Bronchial epithelial cell (primary cell): ENCODE data around the gene SMYD3. TPM values are rescaled to one million over a fixed set of nuclear protein-coding genes. Genes with fewer than 3 reads are reported as not detected.

Experiments
- DNase-seq: peaks from one replicate; pipeline ENCODE4 v3.0.0-alpha.2; 2010; ENCODE audit warnings: low read depth
- FAIRE-seq: peaks from 2 replicates; lab custom pipeline; 2011; peaks lifted over from hg19 to GRCh38; lab: Jason Lieb, UNC
- H3K27me3 ChIP-seq: 2 replicates; pipeline ENCODE4 v1.5.1; 2011; ENCODE audit warnings: low read length; ENCODE audit not compliant: control insufficient read depth, insufficient read depth
- H3K36me3 ChIP-seq: 2 replicates; pipeline ENCODE4 v1.5.1; 2011; ENCODE audit warnings: low read length; ENCODE audit not compliant: control insufficient read depth, insufficient read depth
- H3K4me3 ChIP-seq: 2 replicates; pipeline ENCODE4 v1.5.1; 2011; ENCODE audit warnings: mild to moderate bottlenecking, low read depth, low read length, control low read depth
- total RNA-seq: library from RNA; depleted of rRNA; stranded (reverse); fragments of >200 nt; gene quantifications from 2 replicates; pipeline ENCODE4 v1.2.1, GENCODE V29; 2014
- TF ChIP-seq, protein P1 (sequence below): IDR thresholded peaks from 2 replicates; pipeline ENCODE4 v1.5.1; 2011; ENCODE audit warnings: mild to moderate bottlenecking, moderate library complexity, low read length, control low read depth, inconsistent platforms; ENCODE audit not compliant: insufficient read depth, severe bottlenecking

The SMYD3 gene
- total RNA-seq, 1 donor from 2014 or later = 17.4 TPM

DNA sequence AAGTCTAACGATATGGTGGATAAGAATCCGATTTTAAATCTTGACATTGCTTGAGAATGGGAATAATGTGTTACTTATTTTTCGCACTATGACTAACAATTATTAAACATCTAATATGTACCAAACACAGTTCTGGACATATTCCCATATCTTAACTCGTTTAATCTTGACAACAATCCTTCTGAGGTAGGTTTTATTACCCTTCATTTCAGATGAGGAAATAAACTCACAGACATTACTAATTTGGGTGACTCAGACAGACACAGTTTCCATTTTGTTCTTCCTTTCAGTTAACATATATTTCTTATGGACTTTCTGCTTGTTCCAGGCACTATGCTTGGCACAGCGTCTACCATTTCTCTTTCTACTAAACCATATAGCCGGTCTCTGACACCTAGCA is 244.8 kb downstream of the SMYD3 start:
- TF ChIP-seq, protein P1, sequence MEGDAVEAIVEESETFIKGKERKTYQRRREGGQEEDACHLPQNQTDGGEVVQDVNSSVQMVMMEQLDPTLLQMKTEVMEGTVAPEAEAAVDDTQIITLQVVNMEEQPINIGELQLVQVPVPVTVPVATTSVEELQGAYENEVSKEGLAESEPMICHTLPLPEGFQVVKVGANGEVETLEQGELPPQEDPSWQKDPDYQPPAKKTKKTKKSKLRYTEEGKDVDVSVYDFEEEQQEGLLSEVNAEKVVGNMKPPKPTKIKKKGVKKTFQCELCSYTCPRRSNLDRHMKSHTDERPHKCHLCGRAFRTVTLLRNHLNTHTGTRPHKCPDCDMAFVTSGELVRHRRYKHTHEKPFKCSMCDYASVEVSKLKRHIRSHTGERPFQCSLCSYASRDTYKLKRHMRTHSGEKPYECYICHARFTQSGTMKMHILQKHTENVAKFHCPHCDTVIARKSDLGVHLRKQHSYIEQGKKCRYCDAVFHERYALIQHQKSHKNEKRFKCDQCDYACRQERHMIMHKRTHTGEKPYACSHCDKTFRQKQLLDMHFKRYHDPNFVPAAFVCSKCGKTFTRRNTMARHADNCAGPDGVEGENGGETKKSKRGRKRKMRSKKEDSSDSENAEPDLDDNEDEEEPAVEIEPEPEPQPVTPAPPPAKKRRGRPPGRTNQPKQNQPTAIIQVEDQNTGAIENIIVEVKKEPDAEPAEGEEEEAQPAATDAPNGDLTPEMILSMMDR = no peak
- DNase-seq = peak; percentile 59
- Histone ChIP-seq H3K36me3 (no peaks in the 10 kb centered on the region), H3K27me3 (no peaks in the 10 kb centered on the region), H3K4me3 (no peak overlapping the region)
- no peak for FAIRE-seq

DNA sequence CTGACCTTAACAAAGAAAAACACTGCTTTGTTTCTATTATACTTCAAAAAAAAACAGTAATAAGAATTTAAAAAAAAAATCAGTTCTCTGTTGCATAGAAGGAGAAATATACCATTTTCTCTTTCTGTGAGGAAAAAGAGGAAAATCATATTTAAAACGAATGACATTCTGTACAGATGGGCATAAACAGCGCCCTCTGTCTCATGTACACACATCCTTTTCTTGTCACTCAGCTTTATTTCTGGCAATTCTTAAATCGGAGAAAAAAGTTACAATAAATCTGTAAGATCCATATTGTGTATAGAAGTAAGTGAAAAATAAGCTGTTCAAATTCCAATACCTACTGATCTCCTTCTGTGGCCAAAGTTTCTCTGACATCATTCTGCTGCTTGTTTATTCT is 245.4 kb downstream of the SMYD3 start:
- Histone ChIP-seq H3K4me3 (no peak overlapping the region), H3K36me3 (no peaks in the 10 kb centered on the region), H3K27me3 (no peaks in the 10 kb centered on the region)
- DNase-seq = no peak
- no peak for FAIRE-seq
- TF ChIP-seq, protein P1 = no peak

DNA sequence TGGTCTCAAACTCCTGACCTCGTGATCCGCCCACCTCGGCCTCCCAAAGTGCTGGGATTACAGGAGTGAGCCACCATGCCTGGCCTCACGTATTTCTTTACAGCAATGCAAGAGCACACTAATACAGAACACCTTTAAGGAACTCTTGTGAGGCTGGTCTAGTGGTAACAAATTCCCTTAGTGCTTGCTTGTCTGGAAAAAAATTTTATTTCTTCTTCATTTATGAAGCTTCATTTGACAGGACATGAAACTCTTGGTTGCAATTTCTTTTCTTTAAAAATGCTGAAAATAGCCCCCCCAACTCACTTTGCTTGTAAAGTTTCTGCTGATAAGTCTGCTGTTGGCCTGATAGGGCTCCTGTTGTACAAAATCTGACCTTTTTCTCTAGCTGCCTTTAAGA is 248.8 kb downstream of the SMYD3 start:
- Histone ChIP-seq H3K36me3 (no peaks in the 10 kb centered on the region), H3K4me3 (no peak overlapping the region), H3K27me3 (no peaks in the 10 kb centered on the region)
- no peak for DNase-seq
- TF ChIP-seq, protein P1 = no peak
- no peak for FAIRE-seq

DNA sequence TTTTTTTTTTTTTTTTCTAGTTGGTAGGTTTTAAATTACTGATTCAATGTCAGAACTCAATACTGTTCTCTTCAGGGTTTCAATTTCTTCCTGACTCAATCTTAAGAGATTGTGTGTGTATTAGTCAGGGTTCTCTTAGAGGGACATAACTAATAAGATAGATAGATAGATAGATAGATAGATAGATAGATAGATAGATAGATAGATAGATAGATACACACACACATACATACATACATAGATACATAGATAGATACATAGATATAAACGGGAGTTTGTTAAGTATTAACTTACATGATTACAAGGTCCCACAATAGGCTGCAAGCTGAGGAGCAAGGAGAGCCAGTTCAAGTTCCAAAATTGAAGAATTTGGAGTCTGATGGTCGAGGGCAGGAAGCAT is 251.3 kb downstream of the SMYD3 start:
- Histone ChIP-seq H3K27me3 (no peaks in the 10 kb centered on the region), H3K36me3 (no peaks in the 10 kb centered on the region), H3K4me3 (no peak overlapping the region)
- DNase-seq (no peak), FAIRE-seq (no peak)
- TF ChIP-seq, protein P1 = no peak

DNA sequence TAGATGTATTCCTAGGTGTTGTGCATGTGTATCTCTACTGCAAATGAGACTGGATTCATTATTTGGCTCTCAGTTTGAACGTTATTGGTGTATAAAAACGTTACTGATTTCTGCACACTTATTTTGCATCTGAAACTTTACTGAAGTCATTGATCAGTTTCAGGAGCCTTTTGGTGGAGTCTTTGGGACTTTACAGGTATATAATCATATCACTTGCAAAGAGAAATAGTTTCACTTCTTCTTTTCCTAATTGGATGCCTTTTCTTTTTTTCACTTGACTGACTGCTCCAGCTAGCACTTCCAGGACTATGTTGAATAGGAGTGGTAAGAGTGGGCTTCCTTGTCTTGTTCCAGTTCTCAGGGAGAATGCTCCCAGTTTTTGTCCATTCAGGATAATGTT is 252.2 kb downstream of the SMYD3 start:
- Histone ChIP-seq H3K27me3 (no peaks in the 10 kb centered on the region), H3K4me3 (no peak overlapping the region), H3K36me3 (no peaks in the 10 kb centered on the region)
- TF ChIP-seq, protein P1 = no peak
- no peak for DNase-seq
- no peak for FAIRE-seq

DNA sequence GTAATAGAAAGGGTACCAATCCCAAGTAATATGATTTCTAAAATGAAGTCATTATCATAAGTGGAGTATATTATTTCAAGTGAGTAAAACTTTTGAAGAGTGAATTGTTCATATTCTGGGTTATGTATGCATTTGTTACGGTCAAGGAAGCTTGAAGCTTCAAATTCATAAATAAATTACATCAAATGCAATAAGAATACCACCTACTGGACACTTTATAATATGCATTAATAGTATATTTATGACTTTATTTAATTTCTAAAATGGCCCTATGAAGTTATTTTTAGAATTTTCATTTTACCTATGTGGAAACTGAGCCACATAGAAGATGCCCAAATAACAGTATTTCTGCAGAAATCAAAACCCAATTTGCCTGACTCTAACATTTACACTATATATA is 260.6 kb downstream of the SMYD3 start:
- DNase-seq (no peak), FAIRE-seq (no peak)
- H3K27me3 ChIP-seq = no peaks in the 10 kb centered on the region
- TF ChIP-seq, protein P1 = no peak
- H3K36me3 ChIP-seq = no peaks in the 10 kb centered on the region
- no peak overlapping the region for H3K4me3 ChIP-seq
